ENCODE results near the gene CASP9. TPM values are rescaled to one million over a fixed set of nuclear protein-coding genes. Genes with fewer than 3 reads are reported as not detected.
"Not testable (repeated sequence)": the region's sequence is repeated elsewhere in the genome, so short reads cannot be mapped to it uniquely, and the experiment has no call there.

CASP9 gene
- total and polyA plus RNA-seq, 2 of the 13 experiments (the other 11 are each of a cell fraction or from before 2014, with no cell fraction given) = 8.5 to 11.5 TPM

DNA sequence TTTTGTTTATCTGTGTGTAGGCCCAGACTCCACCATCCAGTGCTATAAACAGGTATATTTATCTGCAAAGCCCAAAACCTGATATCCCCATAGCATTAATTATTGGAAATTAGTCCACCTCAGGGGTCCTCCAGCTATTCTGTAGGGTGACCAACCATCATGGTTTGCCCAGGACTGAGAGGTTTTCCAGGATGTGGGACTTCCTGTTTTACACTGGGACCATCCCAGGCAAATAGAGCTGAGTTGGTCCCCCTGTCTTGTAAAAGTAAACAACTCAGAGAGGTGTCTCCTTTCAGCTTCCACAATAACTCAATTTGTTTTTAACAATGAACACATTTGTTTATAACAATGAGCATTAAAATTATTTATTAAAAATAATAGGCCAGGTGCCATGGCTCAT is 55.9 kb downstream of the CASP9 start (continued):
- TF ChIP-seq, protein P1, sequence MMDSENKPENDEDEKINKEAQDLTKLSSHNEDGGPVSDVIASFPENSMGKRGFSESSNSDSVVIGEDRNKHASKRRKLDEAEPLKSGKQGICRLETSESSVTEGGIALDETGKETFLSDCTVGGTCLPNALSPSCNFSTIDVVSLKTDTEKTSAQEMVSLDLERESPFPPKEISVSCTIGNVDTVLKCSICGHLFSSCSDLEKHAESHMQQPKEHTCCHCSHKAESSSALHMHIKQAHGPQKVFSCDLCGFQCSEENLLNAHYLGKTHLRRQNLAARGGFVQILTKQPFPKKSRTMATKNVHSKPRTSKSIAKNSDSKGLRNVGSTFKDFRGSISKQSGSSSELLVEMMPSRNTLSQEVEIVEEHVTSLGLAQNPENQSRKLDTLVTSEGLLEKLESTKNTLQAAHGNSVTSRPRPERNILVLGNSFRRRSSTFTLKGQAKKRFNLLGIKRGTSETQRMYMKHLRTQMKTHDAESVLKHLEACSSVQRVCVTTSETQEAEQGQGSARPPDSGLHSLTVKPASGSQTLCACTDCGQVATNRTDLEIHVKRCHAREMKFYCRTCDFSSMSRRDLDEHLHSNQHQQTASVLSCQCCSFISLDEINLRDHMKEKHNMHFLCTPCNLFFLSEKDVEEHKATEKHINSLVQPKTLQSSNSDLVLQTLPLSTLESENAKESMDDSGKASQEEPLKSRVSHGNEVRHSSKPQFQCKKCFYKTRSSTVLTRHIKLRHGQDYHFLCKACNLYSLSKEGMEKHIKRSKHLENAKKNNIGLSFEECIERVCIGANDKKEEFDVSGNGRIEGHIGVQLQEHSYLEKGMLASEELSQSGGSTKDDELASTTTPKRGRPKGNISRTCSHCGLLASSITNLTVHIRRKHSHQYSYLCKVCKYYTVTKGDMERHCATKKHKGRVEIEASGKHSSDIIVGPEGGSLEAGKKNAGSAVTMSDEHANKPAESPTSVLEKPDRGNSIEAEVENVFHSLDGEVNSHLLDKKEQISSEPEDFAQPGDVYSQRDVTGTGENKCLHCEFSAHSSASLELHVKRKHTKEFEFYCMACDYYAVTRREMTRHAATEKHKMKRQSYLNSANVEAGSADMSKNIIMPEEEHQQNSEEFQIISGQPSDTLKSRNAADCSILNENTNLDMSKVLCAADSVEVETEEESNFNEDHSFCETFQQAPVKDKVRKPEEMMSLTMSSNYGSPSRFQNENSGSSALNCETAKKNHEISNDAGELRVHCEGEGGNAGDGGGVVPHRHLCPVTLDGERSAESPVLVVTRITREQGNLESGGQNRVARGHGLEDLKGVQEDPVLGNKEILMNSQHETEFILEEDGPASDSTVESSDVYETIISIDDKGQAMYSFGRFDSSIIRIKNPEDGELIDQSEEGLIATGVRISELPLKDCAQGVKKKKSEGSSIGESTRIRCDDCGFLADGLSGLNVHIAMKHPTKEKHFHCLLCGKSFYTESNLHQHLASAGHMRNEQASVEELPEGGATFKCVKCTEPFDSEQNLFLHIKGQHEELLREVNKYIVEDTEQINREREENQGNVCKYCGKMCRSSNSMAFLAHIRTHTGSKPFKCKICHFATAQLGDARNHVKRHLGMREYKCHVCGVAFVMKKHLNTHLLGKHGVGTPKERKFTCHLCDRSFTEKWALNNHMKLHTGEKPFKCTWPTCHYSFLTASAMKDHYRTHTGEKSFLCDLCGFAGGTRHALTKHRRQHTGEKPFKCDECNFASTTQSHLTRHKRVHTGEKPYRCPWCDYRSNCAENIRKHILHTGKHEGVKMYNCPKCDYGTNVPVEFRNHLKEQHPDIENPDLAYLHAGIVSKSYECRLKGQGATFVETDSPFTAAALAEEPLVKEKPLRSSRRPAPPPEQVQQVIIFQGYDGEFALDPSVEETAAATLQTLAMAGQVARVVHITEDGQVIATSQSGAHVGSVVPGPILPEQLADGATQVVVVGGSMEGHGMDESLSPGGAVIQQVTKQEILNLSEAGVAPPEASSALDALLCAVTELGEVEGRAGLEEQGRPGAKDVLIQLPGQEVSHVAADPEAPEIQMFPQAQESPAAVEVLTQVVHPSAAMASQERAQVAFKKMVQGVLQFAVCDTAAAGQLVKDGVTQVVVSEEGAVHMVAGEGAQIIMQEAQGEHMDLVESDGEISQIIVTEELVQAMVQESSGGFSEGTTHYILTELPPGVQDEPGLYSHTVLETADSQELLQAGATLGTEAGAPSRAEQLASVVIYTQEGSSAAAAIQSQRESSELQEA (CRISPR knock-in tag; IDR thresholded peaks at IDR 0.05; ENCODE audit: not compliant biosample characterization) = no peak
- no peak for TF ChIP-seq MAFK (conservative IDR thresholded peaks at IDR 0.05 in 1 of 2, IDR thresholded peaks at IDR 0.05 in 1 of 2; ENCODE audit: low read length in 2 of 2)
- TF ChIP-seq ZNF546 (CRISPR knock-in tag; conservative IDR thresholded peaks at IDR 0.05) = no peak
- no peak for TF ChIP-seq NPAS2 (CRISPR knock-in tag; IDR thresholded peaks at IDR 0.05; ENCODE audit: borderline replicate concordance)
- TF ChIP-seq BRD4 (CRISPR knock-in tag; IDR thresholded peaks at IDR 0.05) = no peak
- no peak for TF ChIP-seq TOE1 (CRISPR knock-in tag; IDR thresholded peaks at IDR 0.05)
- TF ChIP-seq, protein P2, sequence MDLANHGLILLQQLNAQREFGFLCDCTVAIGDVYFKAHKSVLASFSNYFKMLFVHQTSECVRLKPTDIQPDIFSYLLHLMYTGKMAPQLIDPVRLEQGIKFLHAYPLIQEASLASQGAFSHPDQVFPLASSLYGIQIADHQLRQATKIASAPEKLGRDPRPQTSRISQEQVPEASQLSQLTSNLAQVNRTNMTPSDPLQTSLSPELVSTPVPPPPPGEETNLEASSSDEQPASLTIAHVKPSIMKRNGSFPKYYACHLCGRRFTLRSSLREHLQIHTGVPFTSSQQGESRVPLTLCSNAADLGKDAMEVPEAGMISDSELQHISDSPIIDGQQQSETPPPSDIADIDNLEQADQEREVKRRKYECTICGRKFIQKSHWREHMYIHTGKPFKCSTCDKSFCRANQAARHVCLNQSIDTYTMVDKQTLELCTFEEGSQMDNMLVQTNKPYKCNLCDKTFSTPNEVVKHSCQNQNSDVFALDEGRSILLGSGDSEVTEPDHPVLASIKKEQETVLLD (CRISPR knock-in tag; IDR thresholded peaks at IDR 0.05; ENCODE audit: low read depth) = no peak
- TF ChIP-seq ZNF570 (CRISPR knock-in tag; IDR thresholded peaks at IDR 0.05; ENCODE audit: borderline replicate concordance) = no peak
- TF ChIP-seq ZBTB8A (CRISPR knock-in tag; IDR thresholded peaks at IDR 0.05; ENCODE audit: borderline replicate concordance, low read depth) = no peak

DNA sequence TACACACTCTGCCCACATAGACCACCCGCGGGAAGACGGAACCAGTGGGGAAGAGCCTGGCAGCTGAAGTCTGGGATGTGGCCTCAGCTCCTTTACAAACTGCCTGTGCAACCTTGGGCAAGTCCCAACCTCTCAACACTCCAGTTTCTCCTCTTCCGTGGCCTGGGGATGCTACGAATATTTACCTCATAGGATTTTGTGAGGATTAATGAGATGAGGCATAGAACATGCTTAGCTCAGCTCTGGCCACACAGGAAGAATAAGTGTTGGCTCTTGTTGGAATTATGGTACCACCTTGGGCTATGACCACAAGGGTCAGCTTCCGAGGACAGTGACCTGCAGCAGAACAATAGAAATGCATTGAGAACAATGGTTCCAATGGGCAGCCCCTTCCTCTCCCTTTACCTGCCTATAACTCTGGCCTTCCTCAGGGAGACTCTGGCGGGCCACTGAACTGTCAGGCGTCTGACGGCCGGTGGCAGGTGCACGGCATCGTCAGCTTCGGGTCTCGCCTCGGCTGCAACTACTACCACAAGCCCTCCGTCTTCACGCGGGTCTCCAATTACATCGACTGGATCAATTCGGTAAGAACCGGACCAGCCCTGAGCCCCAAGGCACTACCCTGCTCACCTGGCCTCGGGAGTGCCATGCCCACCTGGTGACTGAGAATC is 56.9 kb downstream of the CASP9 start:
- FAIRE-seq; H4K20me1 ChIP-seq (ENCODE audit: insufficient read depth, low read length); H3K27me3 ChIP-seq (ENCODE audit: control insufficient read depth in 1 of 2, insufficient read depth in 2 of 2, low read length in 2 of 2); H3K27ac ChIP-seq (ENCODE audit: extremely low read length, insufficient read depth, low read length); CTCF ChIA-PET (ENCODE audit: low intra/inter-chr PET ratio, low total read pairs); H3K4me2 ChIP-seq (ENCODE audit: low read depth, low read length); H3K36me3 ChIP-seq (replicated peaks in 1 of 2; ENCODE audit: control insufficient read depth in 1 of 2, insufficient read depth in 2 of 2, low read length in 2 of 2); H3K9me3 ChIP-seq (ENCODE audit: low read length); H3K9ac ChIP-seq (ENCODE audit: insufficient read depth, low read depth, low read length); BruUV-seq (replicated peaks); H2AFZ ChIP-seq (ENCODE audit: low read length); intact Hi-C loops (cut with micrococcal nuclease; ENCODE audit: unreplicated experiment); DNase-seq (ENCODE audit: low spot score); in situ Hi-C loops (cut with HindIII; ENCODE audit: extremely low pct_ligation_motif_present, low pct_unique_long_range_greater_than_20kb); ATAC-seq; POLR2A ChIA-PET; H3K79me2 ChIP-seq (ENCODE audit: insufficient read depth, low read length); H3K4me3 ChIP-seq (replicated peaks in 1 of 3; ENCODE audit: insufficient read depth in 1 of 3, low read depth in 2 of 3, low read length in 3 of 3): not testable (repeated sequence)
- 85% methylated on average over 21 of the region's 22 CpGs for WGBS (ENCODE audit: low lambda C conversion rate)
- peaks cover 21% of the 10 kb centered on the region for H3K4me1 ChIP-seq (ENCODE audit: insufficient read depth, low read length)

All from HepG2 (cell line).